CD4-positive, alpha-beta T cell treated with Interleukin-12 subunit alpha and Interleukin-12 subunit beta, for 1 hour (primary cell): Measurements from ENCODE around the gene CLEC4M.

Source experiments
- DNase-seq: peaks from one replicate; pipeline ENCODE4 v3.0.0-alpha.2; 2020

The CLEC4M gene

GRCh38 chr19:7762719-7763293, at the start of gene CLEC4M:
Gene CLEC4M (plus strand): TSS chr19:7763243. CDS start chr19:7763267, 24 bp downstream.
- DNase-seq, result no peak

- no peak for DNase-seq
Observed at GRCh38 chr19:7715671-7716070, 47.4 kb upstream of the CLEC4M start.

- no peak for DNase-seq
Observed at GRCh38 chr19:7716762-7717161, 46.3 kb upstream of the CLEC4M start.

- DNase-seq, result no peak
Observed at GRCh38 chr19:7718668-7719067, 44.4 kb upstream of the CLEC4M start.

- no peak for DNase-seq
Observed at GRCh38 chr19:7720351-7720750, 42.7 kb upstream of the CLEC4M start.

GRCh38 chr19:7722231-7722651, 40.8 kb upstream of the CLEC4M start:
- DNase-seq, result no peak

GRCh38 chr19:7725791-7726190, 37.3 kb upstream of the CLEC4M start:
- DNase-seq, result no peak

- no peak for DNase-seq
Observed at GRCh38 chr19:7729211-7729610, 33.8 kb upstream of the CLEC4M start.

GRCh38 chr19:7729831-7730285, 33.2 kb upstream of the CLEC4M start:
- peak; percentile 18 for DNase-seq

- no peak for DNase-seq
Observed at GRCh38 chr19:7730286-7731217, 32.5 kb upstream of the CLEC4M start.

GRCh38 chr19:7731218-7731595, 31.8 kb upstream of the CLEC4M start:
- no peak for DNase-seq

GRCh38 chr19:7731615-7732014, 31.4 kb upstream of the CLEC4M start:
- no peak for DNase-seq

GRCh38 chr19:7732045-7732444, 31.0 kb upstream of the CLEC4M start, which contains the start of gene CLEC4G:
Gene CLEC4G (minus strand): TSS chr19:7732110. CDS start chr19:7732102, 8 bp downstream.
- DNase-seq, result no peak

GRCh38 chr19:7733376-7733775, 29.7 kb upstream of the CLEC4M start:
- no peak for DNase-seq

- no peak for DNase-seq
Observed at GRCh38 chr19:7734220-7735203, 28.5 kb upstream of the CLEC4M start.

- no peak for DNase-seq
Observed at GRCh38 chr19:7736148-7736547, 26.9 kb upstream of the CLEC4M start.

- DNase-seq, result no peak
Observed at GRCh38 chr19:7737215-7737614, 25.8 kb upstream of the CLEC4M start.

- no peak for DNase-seq
Observed at GRCh38 chr19:7738023-7738422, 25.0 kb upstream of the CLEC4M start.

- no peak for DNase-seq
Observed at GRCh38 chr19:7739211-7739755, 23.8 kb upstream of the CLEC4M start.

GRCh38 chr19:7739801-7740681, 23.0 kb upstream of the CLEC4M start:
- no peak for DNase-seq

GRCh38 chr19:7740682-7741054, 22.4 kb upstream of the CLEC4M start:
- no peak for DNase-seq

- no peak for DNase-seq
Observed at GRCh38 chr19:7742575-7742974, 20.5 kb upstream of the CLEC4M start.
